Trophoblast cell (in vitro differentiated cells and primary cell): ENCODE results near the gene NR6A1.
A peak's percentile ranks its signal among the peaks of the same experiment; 100 is the strongest.

Source experiments
- DNase-seq, 2 donors: peaks; one replicate each; pipeline ENCODE4 v3.0.0-alpha.2; 2016
- H2AFZ ChIP-seq: 2 replicates; pipeline ENCODE4 v1.6.1; 2013; ENCODE audit warnings: low read length, moderate library complexity, mild to moderate bottlenecking; ENCODE audit not compliant: insufficient read depth, poor library complexity
- H2AK5ac ChIP-seq: 2 replicates; pipeline ENCODE4 v1.6.1; 2013; ENCODE audit warnings: mild to moderate bottlenecking, low read length
- H2BK120ac ChIP-seq: 2 replicates; pipeline ENCODE4 v1.6.1; 2013; ENCODE audit warnings: low read length, mild to moderate bottlenecking, moderate library complexity; ENCODE audit not compliant: insufficient read depth, poor library complexity
- H2BK12ac ChIP-seq: 2 replicates; pipeline ENCODE4 v1.6.1; 2013; ENCODE audit warnings: mild to moderate bottlenecking, low read length, moderate library complexity
- H2BK5ac ChIP-seq: 2 replicates; pipeline ENCODE4 v1.6.1; 2013; ENCODE audit warnings: low read length, low read depth, moderate library complexity, mild to moderate bottlenecking; ENCODE audit not compliant: poor library complexity
- H3K14ac ChIP-seq: 2 replicates; pipeline ENCODE4 v1.6.1; 2013; ENCODE audit warnings: mild to moderate bottlenecking, low read length
- H3K18ac ChIP-seq: 2 replicates; pipeline ENCODE4 v1.6.1; 2013; ENCODE audit warnings: mild to moderate bottlenecking, low read length
- H3K23ac ChIP-seq: 2 replicates; pipeline ENCODE4 v1.6.1; 2013; ENCODE audit warnings: low read length
- H3K27ac ChIP-seq: 2 replicates; pipeline ENCODE4 v1.5.1; 2013; ENCODE audit warnings: low read depth, mild to moderate bottlenecking, inconsistent platforms, low read length, moderate library complexity
- H3K27me3 ChIP-seq: 2 replicates; pipeline ENCODE4 v1.6.1; 2013; ENCODE audit warnings: inconsistent platforms, mild to moderate bottlenecking, low read length, moderate library complexity; ENCODE audit not compliant: insufficient read depth
- H3K36me3 ChIP-seq, 2 experiments: 1 replicate in 1 of 2; 2 replicates in 1 of 2; pipeline ENCODE4 v1.6.1; 2013; ENCODE audit warnings: low read length in 2 of 2, mild to moderate bottlenecking in 2 of 2, moderate library complexity in 1 of 2; ENCODE audit not compliant: insufficient read depth in 2 of 2, control insufficient read depth in 1 of 2
- H3K4ac ChIP-seq: 2 replicates; pipeline ENCODE4 v1.6.1; 2013; ENCODE audit warnings: low read depth, mild to moderate bottlenecking, low read length, moderate library complexity
- H3K4me1 ChIP-seq, 2 experiments: 1 replicate in 1 of 2; 2 replicates in 1 of 2; pipeline ENCODE4 v1.6.1; 2013; ENCODE audit warnings: low read length in 2 of 2, mild to moderate bottlenecking in 2 of 2, moderate library complexity in 1 of 2; ENCODE audit not compliant: insufficient read depth in 2 of 2, control insufficient read depth in 1 of 2
- H3K4me2 ChIP-seq: 2 replicates; pipeline ENCODE4 v1.6.1; 2013; ENCODE audit warnings: inconsistent platforms, mild to moderate bottlenecking, low read length, moderate library complexity
- H3K4me3 ChIP-seq: 2 replicates; pipeline ENCODE4 v1.5.1; 2013; ENCODE audit warnings: mild to moderate bottlenecking, low read depth, low read length, inconsistent platforms
- H3K79me1 ChIP-seq: one replicate; pipeline ENCODE4 v1.6.1; 2013; ENCODE audit warnings: low read length
- H3K79me2 ChIP-seq: 2 replicates; pipeline ENCODE4 v1.6.1; 2013; ENCODE audit warnings: low read length, mild to moderate bottlenecking; ENCODE audit not compliant: control insufficient read depth, insufficient read depth, poor library complexity
- H3K9ac ChIP-seq: 2 replicates; pipeline ENCODE4 v1.6.1; 2013; ENCODE audit warnings: mild to moderate bottlenecking, low read length
- H3K9me3 ChIP-seq: 2 replicates; pipeline ENCODE4 v1.6.1; 2013; ENCODE audit warnings: low read depth, mild to moderate bottlenecking, control low read depth, inconsistent platforms, low read length; ENCODE audit not compliant: insufficient read depth
- H4K12ac ChIP-seq: 2 replicates; pipeline ENCODE4 v1.6.1; 2013; ENCODE audit warnings: low read depth, mild to moderate bottlenecking, low read length, moderate library complexity
- H4K8ac ChIP-seq: 2 replicates; pipeline ENCODE4 v1.6.1; 2013; ENCODE audit warnings: low read depth, mild to moderate bottlenecking, low read length, moderate library complexity
- H4K91ac ChIP-seq: one replicate; pipeline ENCODE4 v1.6.1; 2013; ENCODE audit warnings: low read depth, mild to moderate bottlenecking, low read length, moderate library complexity
- WGBS: extraction: QIAGEN DNeasy Blood & Tissue Kit; methylation state at CpG from one replicate; pipeline ENCODE4 v1.1.7; 2013; ENCODE audit warnings: missing lambda C conversion rate; ENCODE audit not compliant: insufficient read length, insufficient coverage; ENCODE audit errors: extremely low coverage; 5-methylcytosine and 5-hydroxymethylcytosine counted together

NR6A1 gene

DNA sequence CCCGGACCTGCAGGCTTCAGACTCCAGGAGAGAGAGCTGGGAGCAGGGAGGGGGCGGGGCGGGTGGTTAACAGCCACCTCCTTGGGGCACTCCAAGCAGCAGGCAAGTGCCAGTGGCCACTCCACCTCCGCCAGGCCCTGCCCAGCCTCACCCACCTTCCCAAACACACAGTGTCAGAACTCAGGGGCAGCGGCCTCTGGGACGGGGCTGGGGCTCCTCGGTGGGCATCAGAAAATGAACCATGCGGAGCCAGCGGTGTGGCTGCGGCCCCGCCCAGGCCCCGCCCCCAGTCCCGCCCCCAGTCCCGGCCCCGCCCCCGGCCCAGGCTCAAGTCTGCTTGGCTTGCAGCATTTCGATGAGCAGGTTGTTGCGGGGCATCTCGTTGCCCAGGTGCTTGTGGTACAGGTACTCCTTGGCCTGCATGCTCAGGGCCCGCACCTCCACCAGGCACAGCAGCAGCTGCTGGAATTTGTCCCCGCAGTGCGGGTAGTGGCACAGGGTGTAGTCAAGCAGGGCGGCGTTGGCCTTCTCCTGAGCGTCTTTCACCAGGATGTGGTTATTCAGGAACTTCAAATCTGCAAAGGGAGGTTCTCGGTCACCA, 288.6 kb downstream of the NR6A1 start:
- Histone ChIP-seq H2BK5ac (no peak overlapping the region), H3K27ac (no peak overlapping the region), H3K18ac (no peak overlapping the region), H3K4me2 (no peak overlapping the region), H3K9me3 (peaks cover 6% of the 10 kb centered on the region), H2BK12ac (no peak overlapping the region), H3K79me1 (no peaks in the 10 kb centered on the region), H3K4ac (no peak overlapping the region), H3K14ac (no peak overlapping the region), H2AFZ (no peak overlapping the region), H3K79me2 (no peaks in the 10 kb centered on the region), H2BK120ac (no peak overlapping the region), H4K91ac (no peak overlapping the region), H2AK5ac (no peak overlapping the region), H3K23ac (no peak overlapping the region), H3K36me3 (no peaks in the 10 kb centered on the region), H3K9ac (no peak overlapping the region), H3K4me1 (peaks cover 4 to 7% of the 10 kb centered on the region in 2 experiments), H3K4me3 (no peak overlapping the region), H4K8ac (no peak overlapping the region), H3K27me3 (peaks cover 6% of the 10 kb centered on the region), H4K12ac (no peak overlapping the region)
- WGBS, result no CpG with 5 or more reads among the region's 26 CpGs
- DNase-seq, result peak; percentile 33 to 61

DNA sequence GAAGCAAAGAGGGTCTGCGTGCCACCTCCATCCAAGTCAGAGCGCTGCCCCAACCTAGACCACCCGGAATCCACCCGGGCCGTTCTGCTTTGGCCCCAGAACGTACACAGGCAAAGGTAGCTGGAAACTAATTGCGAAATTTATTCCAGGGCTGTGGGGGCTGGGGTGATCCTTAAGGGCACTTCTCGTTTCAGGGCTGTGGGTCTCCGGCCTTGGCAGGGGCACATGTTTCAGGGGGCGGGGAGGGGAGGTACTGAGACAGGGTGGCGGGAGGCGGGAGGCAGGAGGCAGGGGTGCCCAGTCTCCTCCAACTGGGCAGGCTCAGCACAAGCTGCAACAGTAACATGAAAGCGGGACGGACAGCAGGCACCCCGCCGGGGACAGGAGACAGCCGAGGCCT, 290.0 kb downstream of the NR6A1 start:
- Histone ChIP-seq H3K27me3 (peaks cover 4% of the 10 kb centered on the region), H2AFZ (no peak overlapping the region), H4K91ac (no peak overlapping the region), H4K12ac (no peak overlapping the region), H2BK12ac (no peak overlapping the region), H2AK5ac (no peak overlapping the region), H3K9ac (no peak overlapping the region), H3K36me3 (no peaks in the 10 kb centered on the region), H2BK120ac (no peak overlapping the region), H4K8ac (no peak overlapping the region), H3K79me2 (no peaks in the 10 kb centered on the region), H3K18ac (no peak overlapping the region), H2BK5ac (no peak overlapping the region), H3K4me3 (no peak overlapping the region), H3K23ac (no peak overlapping the region), H3K4me1 (peaks cover 7 to 11% of the 10 kb centered on the region in 2 experiments), H3K9me3 (peaks cover 6% of the 10 kb centered on the region), H3K14ac (no peak overlapping the region), H3K4me2 (no peak overlapping the region), H3K4ac (no peak overlapping the region), H3K79me1 (no peaks in the 10 kb centered on the region), H3K27ac (no peak overlapping the region)
- WGBS, result no CpG with 5 or more reads among the region's 17 CpGs
- no peak for DNase-seq

DNA sequence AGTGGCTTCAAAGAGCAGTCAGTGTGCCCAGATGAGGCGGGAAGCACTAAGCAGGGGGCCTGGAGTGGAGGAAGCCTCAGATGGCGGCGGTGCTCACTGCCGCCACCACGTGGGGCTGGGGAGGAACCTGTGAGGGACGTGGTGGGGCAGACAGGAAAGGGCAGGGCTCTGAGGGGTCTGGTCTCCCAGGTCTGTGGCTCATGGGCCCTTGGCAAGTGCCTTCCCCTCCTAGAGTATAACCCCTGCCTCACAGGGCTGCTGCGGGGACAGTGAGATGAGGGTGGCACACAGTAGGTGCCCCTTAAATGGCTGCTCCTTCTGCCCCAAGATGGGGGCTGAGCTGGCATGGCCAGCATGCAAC, 290.5 kb downstream of the NR6A1 start:
- H3K4me3 ChIP-seq, result no peak overlapping the region
- H3K9ac ChIP-seq, result no peak overlapping the region

DNA sequence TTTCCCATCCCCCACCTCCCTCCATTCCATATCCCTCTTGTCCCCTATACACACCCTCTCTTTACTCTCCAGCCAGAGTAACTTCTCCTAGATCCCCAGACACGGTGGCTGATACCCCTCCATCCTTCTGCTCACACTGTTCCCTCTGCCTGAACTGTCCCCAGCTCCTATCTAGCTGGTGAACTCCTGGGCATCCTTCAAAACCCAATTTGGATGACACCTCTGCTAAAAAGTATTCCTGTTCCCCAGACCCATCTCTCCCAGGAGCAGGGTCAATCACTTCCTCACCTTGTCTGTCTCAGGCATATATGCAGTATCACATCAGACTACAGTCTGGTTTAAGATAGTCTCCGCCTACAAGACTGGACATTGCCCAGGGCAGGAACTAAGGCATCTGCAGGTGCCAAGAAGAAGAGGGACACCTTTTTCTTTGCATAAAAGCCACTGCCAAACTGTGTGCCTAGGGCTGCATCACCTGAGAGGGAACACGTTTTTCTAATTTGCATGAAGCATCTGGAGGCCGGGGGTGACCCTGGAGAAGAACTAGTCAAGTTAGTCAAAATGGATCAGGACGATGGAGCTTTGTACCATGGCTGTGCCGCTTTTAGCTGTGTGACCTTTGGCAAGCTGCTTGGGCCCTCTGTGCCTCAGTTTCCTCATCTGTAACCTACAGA, 291.0 kb downstream of the NR6A1 start:
- no peak overlapping the region for H4K12ac ChIP-seq
- H3K14ac ChIP-seq, result no peak overlapping the region
- H2BK120ac ChIP-seq, result no peak overlapping the region
- H3K9ac ChIP-seq, result no peak overlapping the region
- no peak overlapping the region for H3K4me2 ChIP-seq
- DNase-seq, result no peak
- peaks cover 4% of the 10 kb centered on the region for H3K27me3 ChIP-seq
- no peak overlapping the region for H3K23ac ChIP-seq
- no peak overlapping the region for H3K27ac ChIP-seq
- no peaks in the 10 kb centered on the region for H3K36me3 ChIP-seq
- no peaks in the 10 kb centered on the region for H3K79me1 ChIP-seq
- no peak overlapping the region for H3K18ac ChIP-seq
- H2BK12ac ChIP-seq, result no peak overlapping the region
- peaks cover 7 to 11% of the 10 kb centered on the region in 2 experiments for H3K4me1 ChIP-seq
- H3K4me3 ChIP-seq, result no peak overlapping the region
- no CpG with 5 or more reads among the region's 6 CpGs for WGBS
- no peak overlapping the region for H4K8ac ChIP-seq
- H4K91ac ChIP-seq, result no peak overlapping the region
- no peak overlapping the region for H2BK5ac ChIP-seq
- H3K79me2 ChIP-seq, result no peaks in the 10 kb centered on the region
- no peak overlapping the region for H2AK5ac ChIP-seq
- H2AFZ ChIP-seq, result no peak overlapping the region
- H3K9me3 ChIP-seq, result peaks cover 6% of the 10 kb centered on the region
- no peak overlapping the region for H3K4ac ChIP-seq

More for the DNA sequence above, 290.5 kb downstream of the NR6A1 start:
- Histone ChIP-seq H2AFZ (no peak overlapping the region), H2BK120ac (no peak overlapping the region), H3K18ac (no peak overlapping the region), H3K27me3 (peaks cover 4% of the 10 kb centered on the region), H3K4ac (no peak overlapping the region), H3K23ac (no peak overlapping the region), H3K14ac (no peak overlapping the region), H3K79me1 (no peaks in the 10 kb centered on the region), H3K4me1 (peaks cover 7 to 11% of the 10 kb centered on the region in 2 experiments), H2BK5ac (no peak overlapping the region), H2BK12ac (no peak overlapping the region), H3K4me2 (no peak overlapping the region), H3K79me2 (no peaks in the 10 kb centered on the region), H3K27ac (no peak overlapping the region), H3K9me3 (peaks cover 6% of the 10 kb centered on the region), H4K91ac (no peak overlapping the region), H4K8ac (no peak overlapping the region), H3K36me3 (no peaks in the 10 kb centered on the region), H4K12ac (no peak overlapping the region), H2AK5ac (no peak overlapping the region)
- peak in 1 of 2 donors; percentile 32 for DNase-seq
- no CpG with 5 or more reads among the region's 7 CpGs for WGBS
